Astrocyte (in vitro differentiated cells and primary cell): Measurements from ENCODE around the gene MKI67. TPM values are rescaled to one million over a fixed set of nuclear protein-coding genes. Genes with fewer than 3 reads are reported as not detected.

Experiments
- DNase-seq: peaks from one replicate; pipeline ENCODE4 v3.0.0-alpha.2; 2010; ENCODE audit warnings: low read depth
- FAIRE-seq: peaks from 2 replicates; lab custom pipeline; 2011; peaks lifted over from hg19 to GRCh38; lab: Jason Lieb, UNC
- H2AFZ ChIP-seq: 2 replicates; pipeline ENCODE4 v1.6.0; 2012; ENCODE audit warnings: low read depth, low read length, inconsistent platforms
- H3K27ac ChIP-seq: 2 replicates; pipeline ENCODE4 v1.5.1; 2011; ENCODE audit warnings: low read depth, low read length, inconsistent platforms
- H3K27me3 ChIP-seq: 2 replicates; pipeline ENCODE4 v1.6.0; 2011; ENCODE audit warnings: low read length, inconsistent platforms; ENCODE audit not compliant: insufficient read depth
- H3K36me3 ChIP-seq: 2 replicates; pipeline ENCODE4 v1.5.1; 2011; ENCODE audit warnings: low read length, inconsistent platforms; ENCODE audit not compliant: insufficient read depth
- H3K4me1 ChIP-seq: 2 replicates; pipeline ENCODE4 v1.5.1; 2011; ENCODE audit warnings: low read length, inconsistent platforms; ENCODE audit not compliant: insufficient read depth
- H3K4me2 ChIP-seq: 2 replicates; pipeline ENCODE4 v1.6.0; 2012; ENCODE audit warnings: low read length, inconsistent platforms
- H3K4me3 ChIP-seq: 2 replicates; pipeline ENCODE4 v1.5.1; 2011; ENCODE audit warnings: low read depth, mild to moderate bottlenecking, low read length, inconsistent platforms; ENCODE audit not compliant: insufficient read depth
- H3K79me2 ChIP-seq: 2 replicates; pipeline ENCODE4 v1.6.0; 2012; ENCODE audit warnings: mild to moderate bottlenecking, low read length, inconsistent platforms; ENCODE audit not compliant: insufficient read depth
- H3K9ac ChIP-seq: 2 replicates; pipeline ENCODE4 v1.6.0; 2012; ENCODE audit warnings: mild to moderate bottlenecking, low read length, inconsistent platforms
- H3K9me3 ChIP-seq: 2 replicates; pipeline ENCODE4 v1.5.1; 2012; ENCODE audit warnings: low read depth, mild to moderate bottlenecking, low read length, inconsistent platforms; ENCODE audit not compliant: insufficient read depth
- H4K20me1 ChIP-seq: 2 replicates; pipeline ENCODE4 v1.6.0; 2012; ENCODE audit warnings: low read length, inconsistent platforms; ENCODE audit not compliant: insufficient read depth
- H3K27ac Mint-ChIP-seq: one replicate; pipeline ENCODE4 v1.8.0; 2021; ENCODE audit warnings: mild to moderate bottlenecking, mixed read lengths; ENCODE audit not compliant: unreplicated experiment
- H3K27me3 Mint-ChIP-seq: one replicate; pipeline ENCODE4 v1.8.0; 2021; ENCODE audit warnings: low read depth, mixed read lengths; ENCODE audit not compliant: unreplicated experiment
- H3K36me3 Mint-ChIP-seq: one replicate; pipeline ENCODE4 v1.8.0; 2021; ENCODE audit warnings: low read depth, mixed read lengths; ENCODE audit not compliant: unreplicated experiment
- H3K4me1 Mint-ChIP-seq: one replicate; pipeline ENCODE4 v1.8.0; 2021; ENCODE audit warnings: low read depth, mixed read lengths; ENCODE audit not compliant: unreplicated experiment
- H3K4me3 Mint-ChIP-seq: one replicate; pipeline ENCODE4 v1.8.0; 2021; ENCODE audit warnings: mild to moderate bottlenecking, moderate library complexity, mixed read lengths; ENCODE audit not compliant: unreplicated experiment
- H3K9me3 Mint-ChIP-seq: one replicate; pipeline ENCODE4 v1.8.0; 2021; ENCODE audit warnings: mild to moderate bottlenecking, mixed read lengths; ENCODE audit not compliant: unreplicated experiment
- CTCF ChIP-seq: IDR thresholded peaks from 2 replicates; pipeline ENCODE4 v1.5.1; 2011; ENCODE audit warnings: low read depth, mild to moderate bottlenecking, inconsistent platforms, low read length, moderate library complexity; ENCODE audit not compliant: insufficient read depth
- EZH2 ChIP-seq: IDR thresholded peaks from 2 replicates; pipeline ENCODE4 v1.6.1; 2012; ENCODE audit warnings: mild to moderate bottlenecking, low read length, inconsistent platforms; ENCODE audit not compliant: insufficient read depth
- total RNA-seq: library from RNA; stranded (reverse); gene quantifications from 2 replicates; pipeline ENCODE4 v1.2.1, GENCODE V29; 2021

Gene MKI67
- total RNA-seq, 1 donor from 2014 or later, result 4.6 TPM

GRCh38 chr10:128081720-128082119 is 44.5 kb downstream of the MKI67 start:
- no peak for FAIRE-seq
- Mint-ChIP-seq H3K9me3 (no peaks in the 10 kb centered on the region), H3K36me3 (peaks cover 6% of the 10 kb centered on the region), H3K4me3 (no peak overlapping the region), H3K4me1 (no peaks in the 10 kb centered on the region), H3K27ac (no peak overlapping the region), H3K27me3 (no peaks in the 10 kb centered on the region)
- no peaks in the 10 kb centered on the region for H4K20me1 ChIP-seq
- no peak for DNase-seq
- no peaks in the 10 kb centered on the region for H3K4me1 ChIP-seq
- H3K79me2 ChIP-seq, result no peaks in the 10 kb centered on the region
- no peak overlapping the region for H2AFZ ChIP-seq
- H3K9ac ChIP-seq, result no peak overlapping the region
- no peak for TF ChIP-seq CTCF
- no peak for TF ChIP-seq EZH2
- H3K9me3 ChIP-seq, result no peaks in the 10 kb centered on the region
- H3K4me3 ChIP-seq, result no peak overlapping the region
- no peaks in the 10 kb centered on the region for H3K36me3 ChIP-seq
- H3K27me3 ChIP-seq, result no peaks in the 10 kb centered on the region
- H3K27ac ChIP-seq, result no peak overlapping the region
- no peak overlapping the region for H3K4me2 ChIP-seq

GRCh38 chr10:128081222-128081621 is 45.0 kb downstream of the MKI67 start:
- Histone ChIP-seq H3K4me3 (no peak overlapping the region), H3K9ac (no peak overlapping the region), H3K36me3 (no peaks in the 10 kb centered on the region), H3K79me2 (no peaks in the 10 kb centered on the region), H4K20me1 (no peaks in the 10 kb centered on the region), H3K4me2 (no peak overlapping the region), H2AFZ (no peak overlapping the region), H3K27me3 (no peaks in the 10 kb centered on the region), H3K9me3 (no peaks in the 10 kb centered on the region), H3K4me1 (no peaks in the 10 kb centered on the region), H3K27ac (no peak overlapping the region)
- no peak overlapping the region for H3K4me3 Mint-ChIP-seq
- H3K4me1 Mint-ChIP-seq, result no peaks in the 10 kb centered on the region
- H3K9me3 Mint-ChIP-seq, result no peaks in the 10 kb centered on the region
- H3K27me3 Mint-ChIP-seq, result no peaks in the 10 kb centered on the region
- DNase-seq (no peak), FAIRE-seq (no peak)
- TF ChIP-seq CTCF (no peak), EZH2 (no peak)
- no peak overlapping the region for H3K27ac Mint-ChIP-seq
- H3K36me3 Mint-ChIP-seq, result peaks cover 6% of the 10 kb centered on the region

GRCh38 chr10:128080641-128081040 is 45.6 kb downstream of the MKI67 start:
- H4K20me1 ChIP-seq, result no peaks in the 10 kb centered on the region
- Mint-ChIP-seq H3K27me3 (no peaks in the 10 kb centered on the region), H3K36me3 (peaks cover 8% of the 10 kb centered on the region), H3K27ac (no peak overlapping the region), H3K4me1 (no peaks in the 10 kb centered on the region), H3K9me3 (no peaks in the 10 kb centered on the region), H3K4me3 (no peak overlapping the region)
- no peak for FAIRE-seq
- no peak overlapping the region for H3K4me2 ChIP-seq
- DNase-seq, result no peak
- TF ChIP-seq CTCF, result no peak
- TF ChIP-seq EZH2, result no peak
- no peaks in the 10 kb centered on the region for H3K27me3 ChIP-seq
- H3K9me3 ChIP-seq, result no peaks in the 10 kb centered on the region
- H3K4me3 ChIP-seq, result no peak overlapping the region
- H3K27ac ChIP-seq, result no peak overlapping the region
- H3K79me2 ChIP-seq, result no peaks in the 10 kb centered on the region
- no peaks in the 10 kb centered on the region for H3K36me3 ChIP-seq
- H2AFZ ChIP-seq, result no peak overlapping the region
- H3K4me1 ChIP-seq, result no peaks in the 10 kb centered on the region
- no peak overlapping the region for H3K9ac ChIP-seq
